Endothelial cell of umbilical vein (primary cell): ENCODE results near the gene TSFM. TPM values are rescaled to one million over a fixed set of nuclear protein-coding genes. Genes with fewer than 3 reads are reported as not detected.
A peak's percentile ranks its signal among the peaks of the same experiment; 100 is the strongest.

Experiments used
- BruUV-seq: library from RNA; stranded (reverse); fragments of 400-500 nt; replicated peaks from 2 replicates; lab custom pipeline; 2021; lab: Mats Ljungman, UMichigan
- CTCF ChIA-PET: fragments of 300-600, 350-600 bp; sonication (Branson Sonifier 250); formaldehyde crosslinking; loops from one replicate; lab custom pipeline; 2021; ENCODE audit warnings: antibody characterized with exemption, inconsistent platforms; lab: Charles Lee
- POLR2A ChIA-PET: fragments of 300-600, 350-600 bp; sonication (Branson Sonifier 250); formaldehyde crosslinking; loops from one replicate; lab custom pipeline; 2021; ENCODE audit warnings: antibody characterized with exemption, inconsistent platforms; lab: Charles Lee
- DNase-seq: peaks from one replicate; pipeline ENCODE4 v3.0.0-alpha.2; 2011; ENCODE audit warnings: low read depth, low spot score
- FAIRE-seq: peaks from 2 replicates; lab custom pipeline; 2011; peaks lifted over from hg19 to GRCh38; lab: Jason Lieb, UNC
- H2AFZ ChIP-seq: 2 replicates; pipeline ENCODE4 v1.6.0; 2012; ENCODE audit warnings: low read depth, low read length, control low read depth, inconsistent platforms
- H3K27ac ChIP-seq: 2 replicates; pipeline ENCODE4 v1.5.1; 2011; ENCODE audit warnings: low read depth, mild to moderate bottlenecking, control low read depth, low read length, moderate library complexity; ENCODE audit not compliant: insufficient read depth
- H3K27me3 ChIP-seq, 2 experiments: 2 replicates each; pipeline versions ENCODE4 v1.6.0 to v1.6.1; 2011; ENCODE audit warnings: low read length in 2 of 2, mixed read lengths in 1 of 2; ENCODE audit not compliant: control insufficient read depth in 2 of 2, insufficient read depth in 2 of 2
- H3K36me3 ChIP-seq, 2 experiments: 2 replicates in 1 of 2; 3 replicates in 1 of 2; pipeline ENCODE4 v1.5.1; 2011; ENCODE audit warnings: low read length in 2 of 2, mild to moderate bottlenecking in 1 of 2, moderate library complexity in 1 of 2; ENCODE audit not compliant: control insufficient read depth in 2 of 2, insufficient read depth in 2 of 2; ENCODE audit errors: extremely low read depth in 1 of 2
- H3K4me1 ChIP-seq: 3 replicates; pipeline ENCODE4 v1.5.1; 2011; ENCODE audit warnings: mild to moderate bottlenecking, low read length; ENCODE audit not compliant: control insufficient read depth, insufficient read depth; ENCODE audit errors: extremely low read depth
- H3K4me2 ChIP-seq: 2 replicates; pipeline ENCODE4 v1.6.1; 2011; ENCODE audit warnings: low read length, control low read depth, mixed read lengths; ENCODE audit not compliant: insufficient read depth
- H3K4me3 ChIP-seq, 3 experiments: fragments of 200-600 bp in 1 of 3; sonication (generic), shearing (Covaris generic) in 1 of 3; replicated peaks in 1 of 3; 2 replicates each; pipeline ENCODE4 v1.5.1; 2011 to 2016; ENCODE audit warnings: control low read depth in 3 of 3, low read length in 3 of 3, mild to moderate bottlenecking in 2 of 3, inconsistent platforms in 1 of 3, low read depth in 1 of 3, moderate library complexity in 1 of 3; ENCODE audit not compliant: insufficient read depth in 1 of 3
- H3K79me2 ChIP-seq: 2 replicates; pipeline ENCODE4 v1.6.0; 2012; ENCODE audit warnings: low read length, inconsistent platforms; ENCODE audit not compliant: control insufficient read depth, insufficient read depth
- H3K9ac ChIP-seq: replicated peaks from 2 replicates; pipeline ENCODE3; 2011; ENCODE audit warnings: low read length, control low read depth; ENCODE audit not compliant: insufficient read depth; ENCODE audit errors: extremely low read depth
- H3K9me1 ChIP-seq: replicated peaks from 3 replicates; pipeline ENCODE4 v1.6.0; 2011; ENCODE audit warnings: mild to moderate bottlenecking, low read length; ENCODE audit not compliant: control insufficient read depth, insufficient read depth; ENCODE audit errors: extremely low read depth
- H3K9me3 ChIP-seq: replicated peaks from 2 replicates; pipeline ENCODE4 v1.5.1; 2012; ENCODE audit warnings: low read length, inconsistent platforms; ENCODE audit not compliant: control insufficient read depth, insufficient read depth
- H4K20me1 ChIP-seq: replicated peaks from 2 replicates; pipeline ENCODE3; 2011; ENCODE audit warnings: mild to moderate bottlenecking, low read length; ENCODE audit not compliant: control insufficient read depth, insufficient read depth; ENCODE audit errors: extremely low read depth
- CTCF ChIP-seq, 2 donors: IDR thresholded peaks; 1 replicate in 1 of 2; 2 replicates in 1 of 2; pipeline ENCODE4 v1.5.1; 2011; ENCODE audit warnings: low read length in 2 of 2, mild to moderate bottlenecking in 2 of 2, moderate library complexity in 2 of 2, control low read depth in 1 of 2, inconsistent platforms in 1 of 2, low read depth in 1 of 2; ENCODE audit not compliant: insufficient read depth in 1 of 2; ENCODE audit errors: extremely low read depth in 1 of 2
- EZH2 ChIP-seq: IDR thresholded peaks from 2 replicates; pipeline ENCODE4 v1.6.1; 2012; ENCODE audit warnings: borderline replicate concordance, low read depth, mild to moderate bottlenecking, moderate library complexity, low read length, inconsistent platforms; ENCODE audit not compliant: severe bottlenecking
- GATA2 ChIP-seq: IDR thresholded peaks from 2 replicates; pipeline ENCODE4 v1.7.0; 2011; ENCODE audit warnings: low read depth, mild to moderate bottlenecking, moderate library complexity, mixed read lengths, low read length; ENCODE audit not compliant: insufficient read length, insufficient read depth
- JUN ChIP-seq: IDR thresholded peaks from 2 replicates; pipeline ENCODE4 v1.6.1; 2011; ENCODE audit warnings: borderline replicate concordance, low read depth; ENCODE audit not compliant: insufficient read length, insufficient read depth
- MAX ChIP-seq: IDR thresholded peaks from 2 replicates; pipeline ENCODE4 v1.6.1; 2011; ENCODE audit not compliant: insufficient read depth, insufficient read length
- MYC ChIP-seq: IDR thresholded peaks from one replicate; pipeline ENCODE4 v1.6.1; 2011; ENCODE audit warnings: mild to moderate bottlenecking, low read depth, low read length
- POLR2A ChIP-seq: IDR thresholded peaks from 2 replicates; pipeline ENCODE4 v1.6.1; 2012; ENCODE audit warnings: low read depth, mild to moderate bottlenecking, control low read depth, low read length
- POLR2AphosphoS5 ChIP-seq: IDR thresholded peaks from 2 replicates; pipeline ENCODE4 v1.6.1; 2012; ENCODE audit warnings: low read depth, mild to moderate bottlenecking, control low read depth, low read length, moderate library complexity; ENCODE audit not compliant: insufficient read depth
- dilution Hi-C: fragments of 300-500 bp; cut with MboI; formaldehyde crosslinking; loops from one replicate; pipeline ENCODE4 v1.15.0; 2019; ENCODE audit warnings: low sequenced_read_pairs; ENCODE audit not compliant: extremely low pct_ligation_motif_present
- intact Hi-C: fragments of 100-400 bp; cut with micrococcal nuclease; formaldehyde crosslinking; loops from one replicate; pipeline ENCODE4 v1.10.0; 2022
- polyA plus RNA-seq, 4 experiments: library from polyadenylated mRNA; depleted of rRNA in 3 of 4; stranded (reverse) in 3 of 4; unstranded in 1 of 4; fragments of >200 nt; gene quantifications; 2 replicates each; pipeline versions ENCODE4 v1.2.1 to v1.2.3, GENCODE V29; 2011 to 2012; ENCODE audit warnings: missing spikeins in 1 of 4
- total RNA-seq: library from RNA; stranded (reverse); gene quantifications from 2 replicates; pipeline ENCODE4 v1.2.3, GENCODE V29; 2021

TSFM gene
- total and polyA plus RNA-seq, 2 donors (not counting 3 experiments of a cell fraction or from before 2014, with no cell fraction given), result 16.5 to 41.8 TPM

- Histone ChIP-seq H3K9me1 (no peaks in the 10 kb centered on the region), H3K36me3 (peaks cover 0 to 2% of the 10 kb centered on the region in 2 experiments), H2AFZ (peak overlapping the region; percentile 30), H3K4me1 (peaks cover 17% of the 10 kb centered on the region), H3K4me2 (peak overlapping the region; percentile 60), H3K79me2 (no peaks in the 10 kb centered on the region), H3K9ac (no peak overlapping the region), H3K4me3 (no peak overlapping the region), H3K27ac (no peak overlapping the region), H3K9me3 (no peaks in the 10 kb centered on the region), H3K27me3 (peaks cover 35 to 38% of the 10 kb centered on the region in 2 experiments), H4K20me1 (no peaks in the 10 kb centered on the region)
- DNase-seq (no peak), FAIRE-seq (no peak)
- dilution Hi-C loops (no loop called here), intact Hi-C loops (no loop called here)
- BruUV-seq, result no TSS peak
- ChIA-PET CTCF (interaction anchor here (0.7 to 4.6 kb wide), 3 partner anchors 9 to 18 kb away, joined by 3 to 48 read pairs (median 3); partner anchors contain the start of genes CDK4, MARCHF9 and TSFM), POLR2A (no interaction called here)
- TF ChIP-seq GATA2 (no peak), EZH2 (no peak), CTCF (IDR thresholded peaks at IDR 0.05; ENCODE audit: extremely low read depth in 1 of 2, insufficient read depth in 1 of 2, low read depth in 1 of 2, low read length in 2 of 2) (no peak), JUN (no peak), MAX (no peak), POLR2A (no peak), MYC (no peak), POLR2AphosphoS5 (no peak)
Measured at GRCh38 chr12:57764662-57765002, 18.0 kb upstream of the TSFM start.
